Activated naive CD8-positive, alpha-beta T cell treated with anti-CD3 and anti-CD28 coated beads, Interleukin-2, amount 10 ng/mL, durations not matched to agents 7 days and 5 days (primary cell): ENCODE measurements around the gene POLD4. TPM values are rescaled to one million over a fixed set of nuclear protein-coding genes. Genes with fewer than 3 reads are reported as not detected.

Experiments
- ATAC-seq: fragments of 150-1000 bp; cut with Tn5 transposase; one replicate; pipeline ENCODE4 v1.10.0; 2021; ENCODE audit warnings: low read depth, moderate library complexity
- POLR2A ChIA-PET: fragments of 350-600 bp; sonication (Branson Sonifier 250); formaldehyde crosslinking; loops from one replicate; lab custom pipeline; 2021; ENCODE audit warnings: antibody characterized with exemption; lab: Charles Lee
- DNase-seq: peaks from one replicate; pipeline ENCODE4 v3.0.0; 2021
- H3K27ac Mint-ChIP-seq: one replicate; pipeline ENCODE4 v1.8.0; 2022; ENCODE audit warnings: mild to moderate bottlenecking, mixed read lengths
- H3K27me3 Mint-ChIP-seq: one replicate; pipeline ENCODE4 v1.8.0; 2022; ENCODE audit warnings: mild to moderate bottlenecking, moderate library complexity, mixed read lengths
- H3K36me3 Mint-ChIP-seq: one replicate; pipeline ENCODE4 v1.8.0; 2021; ENCODE audit warnings: mild to moderate bottlenecking, mixed read lengths
- H3K4me1 Mint-ChIP-seq: one replicate; pipeline ENCODE4 v1.8.0; 2021; ENCODE audit warnings: mixed read lengths
- H3K4me3 Mint-ChIP-seq: one replicate; pipeline ENCODE4 v1.8.0; 2022; ENCODE audit warnings: mild to moderate bottlenecking, moderate library complexity, mixed read lengths
- H3K9me3 Mint-ChIP-seq: one replicate; pipeline ENCODE4 v1.8.0; 2021; ENCODE audit warnings: mixed read lengths
- total RNA-seq, 2 experiments: library from RNA; stranded (reverse); gene quantifications; one replicate each; pipeline ENCODE4 v1.2.3, GENCODE V29; 2021

The POLD4 gene
- total RNA-seq, 2 experiments from 2014 or later = 73.2 to 78.2 TPM

- Mint-ChIP-seq H3K4me3 (peak overlapping the region; percentile 31), H3K27ac (peak overlapping the region; percentile 97), H3K36me3 (peaks cover 29% of the 10 kb centered on the region), H3K9me3 (no peaks in the 10 kb centered on the region), H3K27me3 (no peaks in the 10 kb centered on the region), H3K4me1 (peaks cover 44% of the 10 kb centered on the region)
- POLR2A ChIA-PET = interaction anchor here (0.6 to 12.5 kb wide), 15 partner anchors 9 to 108 kb away, joined by 3 to 491 read pairs (median 5); partner anchors contain the start of genes CLCF1, POLD4, PTPRCAP and RPS6KB2
- DNase-seq (no peak), ATAC-seq (peak; percentile 0)
Measured at GRCh38 chr11:67396259-67396581, 42.9 kb upstream of the POLD4 start.

- Mint-ChIP-seq H3K9me3 (no peaks in the 10 kb centered on the region), H3K4me1 (peaks cover 47% of the 10 kb centered on the region), H3K36me3 (peaks cover 28% of the 10 kb centered on the region), H3K27ac (peak overlapping the region; percentile 97), H3K27me3 (no peaks in the 10 kb centered on the region), H3K4me3 (no peak overlapping the region)
- no peak for ATAC-seq
- no peak for DNase-seq
- POLR2A ChIA-PET = interaction anchor here (0.8 to 12.5 kb wide), 13 partner anchors 8 to 108 kb away, joined by 3 to 491 read pairs (median 6); partner anchors contain the start of genes POLD4, PTPRCAP, RPS6KB2 and TBC1D10C
Measured at GRCh38 chr11:67395555-67396258, 42.4 kb upstream of the POLD4 start.

- Mint-ChIP-seq H3K4me3 (peak overlapping the region; percentile 16), H3K4me1 (peaks cover 52% of the 10 kb centered on the region), H3K36me3 (peaks cover 22% of the 10 kb centered on the region), H3K27me3 (no peaks in the 10 kb centered on the region), H3K9me3 (no peaks in the 10 kb centered on the region), H3K27ac (peak overlapping the region; percentile 17)
- ATAC-seq (no peak), DNase-seq (no peak)
- POLR2A ChIA-PET = interaction anchor here (0.7 to 12.5 kb wide), 7 partner anchors 9 to 111 kb away, joined by 3 to 491 read pairs (median 4); partner anchors contain the start of genes PITPNM1, PPP1CA, PTPRCAP and RPS6KB2
Measured at GRCh38 chr11:67393990-67394389, 40.6 kb upstream of the POLD4 start.

GRCh38 chr11:67393437-67393836 lies 40.1 kb upstream of the POLD4 start:
- H3K36me3 Mint-ChIP-seq = peaks cover 20% of the 10 kb centered on the region
- peak overlapping the region; percentile 16 for H3K4me3 Mint-ChIP-seq
- POLR2A ChIA-PET = interaction anchor here (1.1 to 12.5 kb wide), 4 partner anchors 9 to 112 kb away, joined by 3 to 491 read pairs (median 60); partner anchors contain the start of genes PITPNM1, PPP1CA, PTPRCAP and RPS6KB2
- peak overlapping the region; percentile 17 for H3K27ac Mint-ChIP-seq
- DNase-seq (no peak), ATAC-seq (no peak)
- no peaks in the 10 kb centered on the region for H3K9me3 Mint-ChIP-seq
- no peaks in the 10 kb centered on the region for H3K27me3 Mint-ChIP-seq
- H3K4me1 Mint-ChIP-seq = peaks cover 52% of the 10 kb centered on the region

- ATAC-seq (peak; percentile 1), DNase-seq (no peak)
- H3K9me3 Mint-ChIP-seq = no peaks in the 10 kb centered on the region
- POLR2A ChIA-PET = interaction anchor here (0.5 to 5.8 kb wide), 26 partner anchors 11 to 645 kb away, joined by 3 to 91 read pairs (median 5); partner anchors contain the start of genes AIP, POLD4, PPP1CA and PTPRCAP
- H3K27ac Mint-ChIP-seq = peak overlapping the region; percentile 75
- H3K4me3 Mint-ChIP-seq = peak overlapping the region; percentile 96
- peaks cover 41% of the 10 kb centered on the region for H3K4me1 Mint-ChIP-seq
- H3K36me3 Mint-ChIP-seq = peaks cover 12% of the 10 kb centered on the region
- no peaks in the 10 kb centered on the region for H3K27me3 Mint-ChIP-seq
Measured at GRCh38 chr11:67392183-67392715, 38.9 kb upstream of the POLD4 start.

GRCh38 chr11:67391304-67392182 lies 38.2 kb upstream of the POLD4 start, which contains the start of gene RAD9A:
TSS of gene RAD9A (plus strand) at chr11:67391986. CDS start at chr11:67392045, 59 bp downstream.
- DNase-seq (peak; percentile 93), ATAC-seq (peak; percentile 68)
- Mint-ChIP-seq H3K27me3 (no peaks in the 10 kb centered on the region), H3K4me3 (peak within 1 kb of the TSS; percentile 96), H3K36me3 (peaks cover 8% of the 10 kb centered on the region), H3K4me1 (peaks cover 36% of the 10 kb centered on the region), H3K9me3 (no peaks in the 10 kb centered on the region), H3K27ac (peak within 1 kb of the TSS; percentile 75)
- POLR2A ChIA-PET = interaction anchor here (0.6 to 5.8 kb wide), 29 partner anchors 10 to 644 kb away, joined by 3 to 91 read pairs (median 5); partner anchors contain the start of genes AIP, ANKRD13D, CDK2AP2 and POLD4

- peak overlapping the region; percentile 75 for H3K27ac Mint-ChIP-seq
- no peaks in the 10 kb centered on the region for H3K27me3 Mint-ChIP-seq
- DNase-seq (no peak), ATAC-seq (no peak)
- no peaks in the 10 kb centered on the region for H3K9me3 Mint-ChIP-seq
- H3K4me1 Mint-ChIP-seq = peaks cover 32% of the 10 kb centered on the region
- H3K4me3 Mint-ChIP-seq = peak overlapping the region; percentile 96
- H3K36me3 Mint-ChIP-seq = peaks cover 5% of the 10 kb centered on the region
- POLR2A ChIA-PET = interaction anchor here (0.6 to 5.8 kb wide), 22 partner anchors 9 to 222 kb away, joined by 3 to 91 read pairs (median 5); partner anchors contain the start of genes AIP, ANKRD13D, CDK2AP2 and POLD4
Measured at GRCh38 chr11:67390947-67391303, 37.6 kb upstream of the POLD4 start.

GRCh38 chr11:67389477-67389876 lies 36.1 kb upstream of the POLD4 start:
- H3K36me3 Mint-ChIP-seq = peaks cover 4% of the 10 kb centered on the region
- peak; percentile 70 for DNase-seq
- H3K4me1 Mint-ChIP-seq = peaks cover 32% of the 10 kb centered on the region
- POLR2A ChIA-PET = interaction anchor here (5.8 kb wide), 1 partner anchor 13 kb away, joined by 91 read pairs; the partner anchor contains the start of genes PPP1CA and TBC1D10C
- H3K4me3 Mint-ChIP-seq = peak overlapping the region; percentile 60
- no peaks in the 10 kb centered on the region for H3K9me3 Mint-ChIP-seq
- peaks cover 11% of the 10 kb centered on the region for H3K27me3 Mint-ChIP-seq
- ATAC-seq = peak; percentile 49
- no peak overlapping the region for H3K27ac Mint-ChIP-seq

- no peak for DNase-seq
- no peaks in the 10 kb centered on the region for H3K36me3 Mint-ChIP-seq
- H3K4me3 Mint-ChIP-seq = no peak overlapping the region
- POLR2A ChIA-PET = interaction anchor here (0.5 to 1.9 kb wide), 6 partner anchors 14 to 96 kb away, joined by 3 to 10 read pairs (median 4); partner anchors contain the start of genes AIP, PPP1CA and PTPRCAP
- H3K4me1 Mint-ChIP-seq = peaks cover 22% of the 10 kb centered on the region
- H3K27me3 Mint-ChIP-seq = peaks cover 11% of the 10 kb centered on the region
- no peaks in the 10 kb centered on the region for H3K9me3 Mint-ChIP-seq
- ATAC-seq = no peak
- no peak overlapping the region for H3K27ac Mint-ChIP-seq
Measured at GRCh38 chr11:67387518-67387917, 34.2 kb upstream of the POLD4 start.

GRCh38 chr11:67387069-67387468 lies 33.7 kb upstream of the POLD4 start:
- Mint-ChIP-seq H3K36me3 (no peaks in the 10 kb centered on the region), H3K9me3 (no peaks in the 10 kb centered on the region), H3K4me1 (peaks cover 20% of the 10 kb centered on the region), H3K27ac (no peak overlapping the region), H3K27me3 (peaks cover 13% of the 10 kb centered on the region), H3K4me3 (no peak overlapping the region)
- DNase-seq (no peak), ATAC-seq (no peak)
- POLR2A ChIA-PET = interaction anchor here (0.5 to 1.9 kb wide), 13 partner anchors 12 to 96 kb away, joined by 3 to 10 read pairs (median 3); partner anchors contain the start of genes AIP, PPP1CA, PTPRCAP and RPS6KB2

GRCh38 chr11:67384851-67385366 lies 31.6 kb upstream of the POLD4 start:
- Mint-ChIP-seq H3K27me3 (peaks cover 13% of the 10 kb centered on the region), H3K4me3 (no peak overlapping the region), H3K4me1 (peaks cover 18% of the 10 kb centered on the region), H3K9me3 (no peaks in the 10 kb centered on the region), H3K27ac (no peak overlapping the region), H3K36me3 (no peaks in the 10 kb centered on the region)
- ATAC-seq = no peak
- no peak for DNase-seq
- POLR2A ChIA-PET = interaction anchor here (1.8 kb wide), 1 partner anchor 8 kb away, joined by 6 read pairs; no protein-coding TSS in a partner anchor
